Small intestine (tissue), 7 donors: ENCODE data around the gene ZCCHC17. TPM values are rescaled to one million over a fixed set of nuclear protein-coding genes. Genes with fewer than 3 reads are reported as not detected.

ENCODE experiments used
- DNase-seq, 2 donors: peaks; one replicate each; pipeline versions ENCODE4 v3.0.0 to v3.0.0-alpha.2; 2013
- FAIRE-seq: peaks from 2 replicates; lab custom pipeline; 2012; peaks lifted over from hg19 to GRCh38; lab: Jason Lieb, UNC
- H3K27ac ChIP-seq, 3 donors: one replicate each; pipeline ENCODE4 v1.5.1; 2013; ENCODE audit warnings: low read length in 2 of 3, mild to moderate bottlenecking in 2 of 3, control low read depth in 1 of 3, inconsistent platforms in 1 of 3, low read depth in 1 of 3, moderate library complexity in 1 of 3
- H3K27me3 ChIP-seq, 3 donors: one replicate each; pipeline ENCODE4 v1.6.1; 2013; ENCODE audit warnings: low read length in 3 of 3, inconsistent platforms in 1 of 3; ENCODE audit not compliant: control insufficient read depth in 3 of 3, insufficient read depth in 3 of 3
- H3K36me3 ChIP-seq, 3 donors: one replicate each; pipeline ENCODE4 v1.6.1; 2013; ENCODE audit warnings: low read length in 3 of 3, inconsistent platforms in 1 of 3, low read depth in 1 of 3, mild to moderate bottlenecking in 1 of 3, moderate library complexity in 1 of 3; ENCODE audit not compliant: control insufficient read depth in 3 of 3, insufficient read depth in 2 of 3
- H3K4me1 ChIP-seq, 3 donors: one replicate each; pipeline ENCODE4 v1.6.1; 2013; ENCODE audit warnings: low read length in 2 of 3, inconsistent platforms in 1 of 3, low read depth in 1 of 3, mild to moderate bottlenecking in 1 of 3, moderate library complexity in 1 of 3; ENCODE audit not compliant: control insufficient read depth in 3 of 3, insufficient read depth in 2 of 3
- H3K4me3 ChIP-seq, 3 donors: one replicate each; pipeline ENCODE4 v1.5.1; 2013; ENCODE audit warnings: low read length in 3 of 3, control low read depth in 1 of 3, inconsistent platforms in 1 of 3, low read depth in 1 of 3, mild to moderate bottlenecking in 1 of 3, moderate library complexity in 1 of 3
- H3K9me3 ChIP-seq, 2 donors: one replicate each; pipeline ENCODE4 v1.6.1; 2013; ENCODE audit warnings: low read depth in 1 of 2, low read length in 1 of 2; ENCODE audit not compliant: control insufficient read depth in 2 of 2, insufficient read depth in 1 of 2
- WGBS, 3 donors: extraction: QIAGEN DNeasy Blood & Tissue Kit; methylation state at CpG; one replicate each; pipeline ENCODE4 v1.1.7; 2013; 5-methylcytosine and 5-hydroxymethylcytosine counted together
- polyA plus RNA-seq, 4 donors: library from polyadenylated mRNA; stranded (reverse) in 3 of 4; unstranded in 1 of 4; fragments of 200-250 nt in 3 of 4; fragments of 120-200 nt in 1 of 4; gene quantifications; one replicate each; pipeline versions ENCODE4 v1.2.1 to v1.2.3, GENCODE V29; 2013
- donor health status: healthy with polysubstance abuse.
- donor health status: control.
- donor health status: control.
- donor health status: Bipolar disorder and iron deficiency.
- donor health status: healthy.

ZCCHC17 gene
- polyA plus RNA-seq, 4 donors, result 21.1 to 28.1 (median 24.5) TPM

DNA sequence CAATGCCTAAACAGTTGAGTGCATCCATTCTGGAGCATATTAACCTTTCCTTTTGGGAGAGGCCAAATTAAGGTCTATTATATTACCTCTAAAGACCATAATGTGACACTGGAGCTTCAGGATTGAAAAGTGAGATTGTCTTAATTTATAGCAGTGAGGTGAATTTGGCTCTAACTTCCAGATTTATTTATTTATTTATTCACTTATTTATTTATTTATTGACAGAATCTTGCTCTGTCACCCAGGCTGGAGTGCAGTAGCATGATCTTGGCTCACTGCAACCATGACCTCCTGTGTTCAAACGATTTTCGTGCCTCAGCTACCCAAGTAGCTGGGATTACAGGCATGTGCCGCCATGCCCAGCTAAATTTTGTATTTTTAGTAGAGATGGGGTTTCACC lies 19.1 kb downstream of the ZCCHC17 start:
- 97 to 100% (median 98%) methylated on average over 3 of the region's 3 CpGs for WGBS, 3 donors
- H3K36me3 ChIP-seq, result peaks cover 0 to 28% (median 3%) of the 10 kb centered on the region in 3 donors
- FAIRE-seq (no peak), DNase-seq (no peak)
- H3K4me3 ChIP-seq, result no peak overlapping the region
- peaks cover 0 to 2% of the 10 kb centered on the region in 2 donors for H3K9me3 ChIP-seq
- H3K27ac ChIP-seq, result no peak overlapping the region
- H3K4me1 ChIP-seq, result no peaks in the 10 kb centered on the region
- no peaks in the 10 kb centered on the region for H3K27me3 ChIP-seq

DNA sequence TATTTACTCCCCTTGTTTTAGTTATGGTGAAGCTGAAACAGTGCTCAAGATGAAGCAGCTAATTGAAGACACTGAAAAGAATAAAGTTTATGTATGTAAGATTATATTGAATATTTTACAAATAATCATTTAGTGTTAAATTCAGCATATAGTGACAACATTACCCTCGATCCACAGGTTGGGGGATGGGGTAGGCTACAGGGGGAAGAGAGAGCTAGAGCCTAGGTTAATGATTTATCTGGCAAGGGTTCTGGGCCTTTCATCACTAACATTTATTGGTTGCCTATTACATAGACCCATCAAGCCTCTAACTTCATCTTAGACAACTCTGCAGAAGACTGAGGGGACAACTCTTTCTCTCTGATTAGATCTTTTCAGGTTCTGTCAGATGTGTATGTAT lies 21.3 kb downstream of the ZCCHC17 start:
- no peak for FAIRE-seq
- Histone ChIP-seq H3K9me3 (no peaks in the 10 kb centered on the region), H3K27me3 (no peaks in the 10 kb centered on the region), H3K36me3 (peaks cover 0 to 17% (median under 1%) of the 10 kb centered on the region in 3 donors), H3K4me3 (no peak overlapping the region), H3K27ac (no peak overlapping the region), H3K4me1 (no peaks in the 10 kb centered on the region)
- no peak for DNase-seq
- 39 to 67% (median 53%) methylated on average over 1 of the region's 1 CpG for WGBS, 3 donors

GRCh38 chr1:31324093-31324492 lies 27.3 kb downstream of the ZCCHC17 start:
- peaks cover 0 to 22% (median 2%) of the 10 kb centered on the region in 3 donors for H3K36me3 ChIP-seq
- WGBS, 3 donors, result 95 to 100% (median 96%) methylated on average over 4 of the region's 4 CpGs
- H3K4me3 ChIP-seq, result no peak overlapping the region
- no peaks in the 10 kb centered on the region for H3K27me3 ChIP-seq
- DNase-seq (no peak), FAIRE-seq (no peak)
- H3K4me1 ChIP-seq, result no peaks in the 10 kb centered on the region
- no peaks in the 10 kb centered on the region for H3K9me3 ChIP-seq
- no peak overlapping the region for H3K27ac ChIP-seq

- WGBS, 3 donors, result 97 to 100% (median 98%) methylated on average over 3 of the region's 3 CpGs
- FAIRE-seq, result no peak
- no peak for DNase-seq
- no peaks in the 10 kb centered on the region for H3K4me1 ChIP-seq
- H3K4me3 ChIP-seq, result no peak overlapping the region
- peaks cover 0 to 20% (median 2%) of the 10 kb centered on the region in 3 donors for H3K36me3 ChIP-seq
- no peaks in the 10 kb centered on the region for H3K27me3 ChIP-seq
- no peak overlapping the region for H3K27ac ChIP-seq
- no peaks in the 10 kb centered on the region for H3K9me3 ChIP-seq
Observed at GRCh38 chr1:31324992-31325391, 28.2 kb downstream of the ZCCHC17 start.

DNA sequence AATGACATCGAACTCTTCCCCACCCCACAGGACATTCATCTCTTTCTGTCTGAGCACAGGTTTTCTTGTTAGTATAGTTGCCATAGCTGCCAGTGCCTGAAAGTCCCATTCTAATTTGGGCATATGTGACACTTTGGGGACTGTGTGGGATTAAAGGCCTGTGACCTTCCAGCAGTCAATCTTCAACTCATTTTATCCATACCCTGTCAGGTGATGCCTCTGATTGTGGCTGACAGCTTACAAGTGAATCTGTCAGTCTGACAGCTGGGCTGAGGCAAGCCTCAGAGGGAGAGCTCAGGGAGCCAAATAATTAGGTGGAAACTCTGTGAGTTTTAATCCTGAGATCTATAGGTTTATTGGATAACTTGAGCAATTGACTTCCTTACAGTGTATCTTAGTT lies 29.6 kb downstream of the ZCCHC17 start:
- Histone ChIP-seq H3K36me3 (peaks cover 0 to 19% (median 2%) of the 10 kb centered on the region in 3 donors), H3K4me1 (no peaks in the 10 kb centered on the region), H3K9me3 (no peaks in the 10 kb centered on the region), H3K27ac (no peak overlapping the region), H3K4me3 (no peak overlapping the region), H3K27me3 (no peaks in the 10 kb centered on the region)
- DNase-seq (no peak), FAIRE-seq (no peak)
- WGBS, 3 donors, result 96% methylated on average over 1 of the region's 1 CpG

GRCh38 chr1:31327381-31327780 lies 30.5 kb downstream of the ZCCHC17 start:
- Histone ChIP-seq H3K27ac (no peak overlapping the region), H3K4me3 (no peak overlapping the region), H3K9me3 (no peaks in the 10 kb centered on the region), H3K4me1 (no peaks in the 10 kb centered on the region), H3K36me3 (peaks cover 0 to 18% (median 2%) of the 10 kb centered on the region in 3 donors), H3K27me3 (no peaks in the 10 kb centered on the region)
- 87 to 89% (median 88%) methylated on average over 3 of the region's 3 CpGs for WGBS, 3 donors
- DNase-seq, result no peak
- FAIRE-seq, result no peak

DNA sequence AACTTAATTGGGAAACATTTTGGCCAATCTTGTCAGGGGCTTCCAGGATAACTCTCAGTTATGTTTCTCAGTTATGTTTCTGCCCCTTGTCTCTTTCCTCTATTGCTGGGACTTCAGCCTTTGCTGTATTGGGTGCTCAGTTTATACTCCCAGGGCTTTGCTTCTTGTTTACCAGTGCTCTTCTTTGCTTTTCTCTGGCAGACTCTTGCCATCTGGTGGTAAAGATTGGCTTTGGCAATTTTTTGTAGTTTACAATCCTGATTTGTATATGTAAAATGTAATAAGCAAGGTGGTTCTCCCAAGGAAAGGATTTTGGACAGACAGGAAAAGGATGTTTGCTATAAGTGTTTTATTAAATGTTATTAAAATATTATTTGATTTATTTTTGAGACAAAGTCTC lies 38.2 kb downstream of the ZCCHC17 start:
- no peak overlapping the region for H3K4me3 ChIP-seq
- DNase-seq (peak; percentile 47 to 56), FAIRE-seq (no peak)
- peaks cover 2 to 14% (median 2%) of the 10 kb centered on the region in 3 donors for H3K36me3 ChIP-seq
- H3K9me3 ChIP-seq, result no peaks in the 10 kb centered on the region
- no peak overlapping the region for H3K27ac ChIP-seq
- no peaks in the 10 kb centered on the region for H3K4me1 ChIP-seq
- no peaks in the 10 kb centered on the region for H3K27me3 ChIP-seq

DNA sequence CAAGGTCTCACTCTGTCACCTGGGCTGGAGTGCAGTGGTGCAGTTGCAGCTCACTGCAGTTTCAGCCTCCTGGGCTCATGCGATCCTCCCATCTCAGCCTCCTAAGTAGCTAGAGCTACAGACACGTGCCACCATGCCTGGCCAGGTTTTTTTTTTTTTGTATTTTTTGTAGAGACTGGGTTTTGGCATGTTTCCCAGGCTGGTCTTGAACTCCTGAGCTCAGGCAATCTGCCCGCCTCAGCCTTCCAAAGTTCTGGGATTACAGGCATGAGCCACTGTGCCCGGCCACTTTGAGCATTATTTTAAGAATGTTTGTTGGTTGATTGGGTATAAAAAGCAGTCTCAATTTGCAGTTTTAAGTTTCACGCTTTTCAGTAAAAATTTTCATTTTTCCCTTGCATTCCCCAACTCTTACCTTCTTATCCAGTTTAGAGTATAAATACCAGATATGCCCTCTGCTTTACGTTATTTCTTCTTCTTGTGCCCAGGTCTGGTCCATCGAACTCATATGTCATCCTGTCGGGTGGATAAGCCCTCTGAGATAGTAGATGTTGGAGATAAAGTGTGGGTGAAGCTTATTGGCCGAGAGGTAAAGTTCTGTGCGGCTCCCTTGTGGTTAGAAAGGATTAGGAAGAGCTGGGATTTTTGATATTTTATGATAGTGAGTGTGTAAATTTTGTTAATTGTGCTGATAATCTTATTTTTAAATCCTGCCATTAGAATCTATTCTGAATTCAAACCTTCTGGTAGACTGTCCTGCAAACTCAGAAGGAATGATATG lies 40.0 kb downstream of the ZCCHC17 start:
- DNase-seq, result no peak
- Histone ChIP-seq H3K27ac (no peak overlapping the region), H3K36me3 (peaks cover 2 to 15% (median 2%) of the 10 kb centered on the region in 3 donors), H3K9me3 (no peaks in the 10 kb centered on the region), H3K4me1 (no peaks in the 10 kb centered on the region), H3K4me3 (no peak overlapping the region), H3K27me3 (no peaks in the 10 kb centered on the region)
- no peak for FAIRE-seq
- 66 to 78% (median 75%) methylated on average over 10 of the region's 10 CpGs for WGBS, 3 donors
